OCI-LY1 (cell line): ENCODE measurements around the gene SNCG.

Experiments
- EZH2 ChIP-seq: fragments of 200-600 bp; sonication (generic), shearing (Covaris generic); IDR thresholded peaks from 2 replicates; pipeline ENCODE4 v1.8.0; 2017; ENCODE audit warnings: borderline replicate concordance, mixed run types, mild to moderate bottlenecking, antibody characterized with exemption, low read length, moderate library complexity, mixed read lengths
- TF ChIP-seq, protein P1 (sequence below): fragments of 200-600 bp; sonication (generic), shearing (Covaris generic); IDR thresholded peaks from 2 replicates; pipeline ENCODE4 v1.5.1; 2017; ENCODE audit warnings: mild to moderate bottlenecking, antibody characterized with exemption, low read length, moderate library complexity, mixed read lengths

- no peak for TF ChIP-seq EZH2
- TF ChIP-seq, protein P1, sequence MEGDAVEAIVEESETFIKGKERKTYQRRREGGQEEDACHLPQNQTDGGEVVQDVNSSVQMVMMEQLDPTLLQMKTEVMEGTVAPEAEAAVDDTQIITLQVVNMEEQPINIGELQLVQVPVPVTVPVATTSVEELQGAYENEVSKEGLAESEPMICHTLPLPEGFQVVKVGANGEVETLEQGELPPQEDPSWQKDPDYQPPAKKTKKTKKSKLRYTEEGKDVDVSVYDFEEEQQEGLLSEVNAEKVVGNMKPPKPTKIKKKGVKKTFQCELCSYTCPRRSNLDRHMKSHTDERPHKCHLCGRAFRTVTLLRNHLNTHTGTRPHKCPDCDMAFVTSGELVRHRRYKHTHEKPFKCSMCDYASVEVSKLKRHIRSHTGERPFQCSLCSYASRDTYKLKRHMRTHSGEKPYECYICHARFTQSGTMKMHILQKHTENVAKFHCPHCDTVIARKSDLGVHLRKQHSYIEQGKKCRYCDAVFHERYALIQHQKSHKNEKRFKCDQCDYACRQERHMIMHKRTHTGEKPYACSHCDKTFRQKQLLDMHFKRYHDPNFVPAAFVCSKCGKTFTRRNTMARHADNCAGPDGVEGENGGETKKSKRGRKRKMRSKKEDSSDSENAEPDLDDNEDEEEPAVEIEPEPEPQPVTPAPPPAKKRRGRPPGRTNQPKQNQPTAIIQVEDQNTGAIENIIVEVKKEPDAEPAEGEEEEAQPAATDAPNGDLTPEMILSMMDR, result no peak
Observed at GRCh38 chr10:86974484-86974883, 16.1 kb downstream of the SNCG start.
